Smooth muscle cell (in vitro differentiated cells): ENCODE data around the gene PLPP1. TPM values are rescaled to one million over a fixed set of nuclear protein-coding genes. Genes with fewer than 3 reads are reported as not detected.

Experiments
- DNase-seq: peaks from one replicate; lab custom pipeline; 2025; ENCODE audit not compliant: unreplicated experiment; lab: John Stamatoyannopoulos, UW
- H2AFZ ChIP-seq: fragments of 200-600 bp; sonication (generic); 2 replicates; pipeline ENCODE4 v1.6.0; 2016; ENCODE audit warnings: antibody characterized with exemption, low read depth, mild to moderate bottlenecking
- H3F3A ChIP-seq: fragments of 200-600 bp; sonication (generic); 2 replicates; pipeline ENCODE4 v1.6.0; 2017; ENCODE audit warnings: antibody characterized with exemption, low read depth
- H3K27ac ChIP-seq: fragments of 200-600 bp; sonication (generic); 2 replicates; pipeline ENCODE4 v1.5.1; 2016; ENCODE audit warnings: low read depth, mild to moderate bottlenecking
- H3K27me3 ChIP-seq: fragments of 200-600 bp; sonication (generic); 2 replicates; pipeline ENCODE4 v1.6.1; 2016; ENCODE audit warnings: low read depth, mild to moderate bottlenecking
- H3K36me3 ChIP-seq: fragments of 200-600 bp; sonication (generic); 2 replicates; pipeline ENCODE4 v1.5.1; 2016; ENCODE audit warnings: low read depth
- H3K4me1 ChIP-seq: fragments of 200-600 bp; sonication (generic); 2 replicates; pipeline ENCODE4 v1.5.1; 2016; ENCODE audit warnings: low read depth
- H3K4me2 ChIP-seq: fragments of 200-600 bp; sonication (generic); 2 replicates; pipeline ENCODE4 v1.6.0; 2016; ENCODE audit warnings: mild to moderate bottlenecking
- H3K4me3 ChIP-seq: fragments of 200-600 bp; sonication (generic); 2 replicates; pipeline ENCODE4 v1.5.1; 2016; ENCODE audit warnings: mild to moderate bottlenecking
- H3K79me2 ChIP-seq: fragments of 200-600 bp; sonication (generic); 2 replicates; pipeline ENCODE4 v1.6.0; 2016; ENCODE audit warnings: low read depth, mild to moderate bottlenecking
- H3K9ac ChIP-seq: fragments of 200-600 bp; sonication (generic); 2 replicates; pipeline ENCODE4 v1.6.0; 2016; ENCODE audit warnings: low read depth
- H3K9me3 ChIP-seq: fragments of 200-600 bp; sonication (generic); replicated peaks from 2 replicates; pipeline ENCODE4 v1.5.1; 2016; ENCODE audit warnings: low read depth
- H4K20me1 ChIP-seq: fragments of 200-600 bp; sonication (generic); 2 replicates; pipeline ENCODE4 v1.6.0; 2016; ENCODE audit warnings: low read depth
- CTCF ChIP-seq: fragments of 200-600 bp; sonication (generic); IDR thresholded peaks from 2 replicates; pipeline ENCODE4 v1.5.1; 2017; ENCODE audit warnings: borderline replicate concordance, mild to moderate bottlenecking, antibody characterized with exemption; ENCODE audit not compliant: insufficient read depth, poor library complexity, severe bottlenecking
- WGBS: methylation state at CpG from one replicate; pipeline ENCODE4 v1.1.7; 2016; ENCODE audit warnings: low lambda C conversion rate; 5-methylcytosine and 5-hydroxymethylcytosine counted together
- polyA plus RNA-seq: library from polyadenylated mRNA; unstranded; fragments of >200 nt; fragmentation: Nextera tagmentation; extraction: Ambion mirVana; gene quantifications from 2 replicates; pipeline ENCODE4 v1.2.1, GENCODE V29; 2016
- total RNA-seq: library from RNA; depleted of rRNA; stranded (reverse); fragments of >200 nt; gene quantifications from 2 replicates; pipeline ENCODE4 v1.2.3, GENCODE V29; 2014

PLPP1 gene
- total and polyA plus RNA-seq, 2 experiments from 2014 or later: 47.2 to 108 TPM

- no peak overlapping the region for H3K9ac ChIP-seq
- H3K27ac ChIP-seq: no peak overlapping the region
- H3K27me3 ChIP-seq: no peaks in the 10 kb centered on the region
- no peak for TF ChIP-seq CTCF
- H3F3A ChIP-seq: no peaks in the 10 kb centered on the region
- no peaks in the 10 kb centered on the region for H3K36me3 ChIP-seq
- H3K4me2 ChIP-seq: no peak overlapping the region
- no peak overlapping the region for H3K4me3 ChIP-seq
- H3K9me3 ChIP-seq: no peaks in the 10 kb centered on the region
- H4K20me1 ChIP-seq: no peaks in the 10 kb centered on the region
- peaks cover 23% of the 10 kb centered on the region for H3K79me2 ChIP-seq
- 96% methylated on average over 2 of the region's 2 CpGs for WGBS
- no peaks in the 10 kb centered on the region for H3K4me1 ChIP-seq
- H2AFZ ChIP-seq: no peak overlapping the region
- DNase-seq: no peak
Observed at GRCh38 chr5:55459572-55459971, 75.2 kb downstream of the PLPP1 start.

GRCh38 chr5:55456216-55456895 lies 78.4 kb downstream of the PLPP1 start:
- no peak overlapping the region for H3K4me3 ChIP-seq
- H3K4me2 ChIP-seq: no peak overlapping the region
- H3K27ac ChIP-seq: peak overlapping the region; percentile 51
- H3K79me2 ChIP-seq: peaks cover 23% of the 10 kb centered on the region
- DNase-seq: no peak
- TF ChIP-seq CTCF: no peak
- no peak overlapping the region for H3K9ac ChIP-seq
- H3K4me1 ChIP-seq: no peaks in the 10 kb centered on the region
- no peaks in the 10 kb centered on the region for H3K27me3 ChIP-seq
- no peaks in the 10 kb centered on the region for H3K9me3 ChIP-seq
- no peaks in the 10 kb centered on the region for H4K20me1 ChIP-seq
- no peak overlapping the region for H2AFZ ChIP-seq
- H3F3A ChIP-seq: no peaks in the 10 kb centered on the region
- no peaks in the 10 kb centered on the region for H3K36me3 ChIP-seq
- 87% methylated on average over 3 of the region's 3 CpGs for WGBS

GRCh38 chr5:55454282-55454681 lies 80.5 kb downstream of the PLPP1 start:
- H2AFZ ChIP-seq: no peak overlapping the region
- H3K9ac ChIP-seq: no peak overlapping the region
- H3K4me2 ChIP-seq: no peak overlapping the region
- no peaks in the 10 kb centered on the region for H3K27me3 ChIP-seq
- no peaks in the 10 kb centered on the region for H3F3A ChIP-seq
- WGBS: 92% methylated on average over 2 of the region's 2 CpGs
- no peaks in the 10 kb centered on the region for H3K36me3 ChIP-seq
- H3K79me2 ChIP-seq: peaks cover 9% of the 10 kb centered on the region
- no peaks in the 10 kb centered on the region for H3K4me1 ChIP-seq
- no peak overlapping the region for H3K27ac ChIP-seq
- TF ChIP-seq CTCF: no peak
- H3K4me3 ChIP-seq: no peak overlapping the region
- DNase-seq: no peak
- no peaks in the 10 kb centered on the region for H3K9me3 ChIP-seq
- H4K20me1 ChIP-seq: no peaks in the 10 kb centered on the region

- Histone ChIP-seq H4K20me1 (no peaks in the 10 kb centered on the region), H3F3A (no peaks in the 10 kb centered on the region), H2AFZ (no peak overlapping the region), H3K4me1 (no peaks in the 10 kb centered on the region), H3K9ac (no peak overlapping the region), H3K4me2 (no peak overlapping the region), H3K27ac (no peak overlapping the region), H3K4me3 (no peak overlapping the region), H3K9me3 (no peaks in the 10 kb centered on the region), H3K36me3 (no peaks in the 10 kb centered on the region), H3K27me3 (no peaks in the 10 kb centered on the region), H3K79me2 (peaks cover 3% of the 10 kb centered on the region)
- 90% methylated on average over 1 of the region's 1 CpG for WGBS
- DNase-seq: no peak
- TF ChIP-seq CTCF: no peak
Observed at GRCh38 chr5:55453211-55453610, 81.6 kb downstream of the PLPP1 start.
